Dedifferentiated amniotic fluid mesenchymal stem cell (primary cell): Measurements from ENCODE around the gene ENO1.

Source experiments
- DNase-seq: peaks from one replicate; pipeline ENCODE4 v3.0.0-alpha.2; 2016; ENCODE audit errors: extremely low spot score

The ENO1 gene

GRCh38 chr1:8870616-8871538 is 7.6 kb downstream of the ENO1 start:
- no peak for DNase-seq

GRCh38 chr1:8870103-8870502 is 8.4 kb downstream of the ENO1 start:
- DNase-seq, result no peak

- no peak for DNase-seq
Measured at GRCh38 chr1:8867878-8868567, 10.5 kb downstream of the ENO1 start.

GRCh38 chr1:8866792-8867415 is 11.6 kb downstream of the ENO1 start:
- no peak for DNase-seq

GRCh38 chr1:8866173-8866791 is 12.2 kb downstream of the ENO1 start:
- no peak for DNase-seq

GRCh38 chr1:8864713-8865344 is 13.7 kb downstream of the ENO1 start:
- DNase-seq, result no peak

GRCh38 chr1:8863794-8864233 is 14.7 kb downstream of the ENO1 start:
- no peak for DNase-seq

- DNase-seq, result no peak
Measured at GRCh38 chr1:8863138-8863537, 15.3 kb downstream of the ENO1 start.

GRCh38 chr1:8862528-8862927 is 16.0 kb downstream of the ENO1 start:
- DNase-seq, result no peak

- no peak for DNase-seq
Measured at GRCh38 chr1:8860738-8861516, 17.6 kb downstream of the ENO1 start.

- no peak for DNase-seq
Measured at GRCh38 chr1:8858888-8859706, 19.4 kb downstream of the ENO1 start.

GRCh38 chr1:8858112-8858668 is 20.3 kb downstream of the ENO1 start:
- peak; percentile 67 for DNase-seq

- DNase-seq, result no peak
Measured at GRCh38 chr1:8856689-8857412, 21.6 kb downstream of the ENO1 start.

- no peak for DNase-seq
Measured at GRCh38 chr1:8854240-8854639, 24.2 kb downstream of the ENO1 start.

GRCh38 chr1:8851060-8851459 is 27.4 kb downstream of the ENO1 start:
- DNase-seq, result no peak

- peak; percentile 87 for DNase-seq
Measured at GRCh38 chr1:8848663-8849386, 29.7 kb downstream of the ENO1 start.

GRCh38 chr1:8847990-8848389 is 30.5 kb downstream of the ENO1 start:
- DNase-seq, result no peak

GRCh38 chr1:8846263-8846662 is 32.2 kb downstream of the ENO1 start:
- DNase-seq, result no peak
